ENCODE results near the gene TEN1.

TEN1 gene

GRCh38 chr17:75995385-75995925 is 16.4 kb downstream of the TEN1 start:
- Mint-ChIP-seq H3K9me3 (no peaks in the 10 kb centered on the region), H3K36me3 (peaks cover 4% of the 10 kb centered on the region), H3K4me3 (no peak overlapping the region), H3K27me3 (no peaks in the 10 kb centered on the region), H3K27ac (no peak overlapping the region), H3K4me1 (peaks cover 15% of the 10 kb centered on the region)

GRCh38 chr17:75996665-75997590 is 17.9 kb downstream of the TEN1 start:
- peaks cover 1% of the 10 kb centered on the region for H3K36me3 Mint-ChIP-seq
- peaks cover 15% of the 10 kb centered on the region for H3K4me1 Mint-ChIP-seq
- H3K9me3 Mint-ChIP-seq: no peaks in the 10 kb centered on the region
- no peaks in the 10 kb centered on the region for H3K27me3 Mint-ChIP-seq
- peak overlapping the region; percentile 32 for H3K4me3 Mint-ChIP-seq
- H3K27ac Mint-ChIP-seq: peak overlapping the region; percentile 73

GRCh38 chr17:75998327-75998795 is 19.3 kb downstream of the TEN1 start:
- no peaks in the 10 kb centered on the region for H3K9me3 Mint-ChIP-seq
- H3K4me3 Mint-ChIP-seq: no peak overlapping the region
- H3K4me1 Mint-ChIP-seq: peaks cover 15% of the 10 kb centered on the region
- H3K27me3 Mint-ChIP-seq: no peaks in the 10 kb centered on the region
- H3K36me3 Mint-ChIP-seq: no peaks in the 10 kb centered on the region
- H3K27ac Mint-ChIP-seq: no peak overlapping the region

- H3K9me3 Mint-ChIP-seq: no peaks in the 10 kb centered on the region
- no peak overlapping the region for H3K27ac Mint-ChIP-seq
Measured at GRCh38 chr17:76000016-76000754, 21.1 kb downstream of the TEN1 start.

GRCh38 chr17:76000755-76001521 is 21.9 kb downstream of the TEN1 start, which contains the start of gene CDK3:
TSS of gene CDK3 (plus strand) at chr17:76000855. CDS start at chr17:76001426, 571 bp downstream.
- H3K27me3 Mint-ChIP-seq: no peaks in the 10 kb centered on the region
- no peak within 1 kb of the TSS for H3K4me3 Mint-ChIP-seq
- peaks cover 19% of the 10 kb centered on the region for H3K4me1 Mint-ChIP-seq
- H3K9me3 Mint-ChIP-seq: no peaks in the 10 kb centered on the region
- no peak within 1 kb of the TSS for H3K27ac Mint-ChIP-seq
- H3K36me3 Mint-ChIP-seq: no peaks in the 10 kb centered on the region

More at GRCh38 chr17:76000016-76000754, 21.1 kb downstream of the TEN1 start:
- H3K36me3 Mint-ChIP-seq: no peaks in the 10 kb centered on the region
- peaks cover 15% of the 10 kb centered on the region for H3K4me1 Mint-ChIP-seq
- no peaks in the 10 kb centered on the region for H3K27me3 Mint-ChIP-seq
- no peak overlapping the region for H3K4me3 Mint-ChIP-seq

GRCh38 chr17:76002100-76002499 is 23.1 kb downstream of the TEN1 start:
- Mint-ChIP-seq H3K27me3 (no peaks in the 10 kb centered on the region), H3K4me3 (no peak overlapping the region), H3K4me1 (peaks cover 12% of the 10 kb centered on the region), H3K36me3 (no peaks in the 10 kb centered on the region), H3K27ac (no peak overlapping the region), H3K9me3 (no peaks in the 10 kb centered on the region)

- no peaks in the 10 kb centered on the region for H3K36me3 Mint-ChIP-seq
- no peak overlapping the region for H3K4me3 Mint-ChIP-seq
- H3K27ac Mint-ChIP-seq: no peak overlapping the region
- H3K27me3 Mint-ChIP-seq: no peaks in the 10 kb centered on the region
- peaks cover 4% of the 10 kb centered on the region for H3K4me1 Mint-ChIP-seq
- H3K9me3 Mint-ChIP-seq: no peaks in the 10 kb centered on the region
Measured at GRCh38 chr17:76003915-76004314, 24.9 kb downstream of the TEN1 start.

- no peak overlapping the region for H3K27ac Mint-ChIP-seq
- no peaks in the 10 kb centered on the region for H3K36me3 Mint-ChIP-seq
- H3K27me3 Mint-ChIP-seq: no peaks in the 10 kb centered on the region
- peaks cover 4% of the 10 kb centered on the region for H3K4me1 Mint-ChIP-seq
- no peaks in the 10 kb centered on the region for H3K9me3 Mint-ChIP-seq
- no peak overlapping the region for H3K4me3 Mint-ChIP-seq
Measured at GRCh38 chr17:76004750-76005262, 25.8 kb downstream of the TEN1 start.

GRCh38 chr17:76005263-76006149 is 26.5 kb downstream of the TEN1 start:
- Mint-ChIP-seq H3K4me1 (peaks cover 4% of the 10 kb centered on the region), H3K27me3 (no peaks in the 10 kb centered on the region), H3K27ac (no peak overlapping the region), H3K4me3 (no peak overlapping the region), H3K9me3 (no peaks in the 10 kb centered on the region), H3K36me3 (no peaks in the 10 kb centered on the region)

- no peak overlapping the region for H3K4me3 Mint-ChIP-seq
- no peaks in the 10 kb centered on the region for H3K9me3 Mint-ChIP-seq
- no peaks in the 10 kb centered on the region for H3K27me3 Mint-ChIP-seq
- no peak overlapping the region for H3K27ac Mint-ChIP-seq
- H3K36me3 Mint-ChIP-seq: no peaks in the 10 kb centered on the region
- peaks cover 4% of the 10 kb centered on the region for H3K4me1 Mint-ChIP-seq
Measured at GRCh38 chr17:76007131-76007849, 28.2 kb downstream of the TEN1 start.

- Mint-ChIP-seq H3K4me3 (no peak overlapping the region), H3K27ac (no peak overlapping the region), H3K9me3 (no peaks in the 10 kb centered on the region), H3K36me3 (no peaks in the 10 kb centered on the region), H3K4me1 (peaks cover 4% of the 10 kb centered on the region), H3K27me3 (no peaks in the 10 kb centered on the region)
Measured at GRCh38 chr17:76007850-76008165, 28.8 kb downstream of the TEN1 start.

GRCh38 chr17:76008208-76008607 is 29.2 kb downstream of the TEN1 start:
- Mint-ChIP-seq H3K27me3 (no peaks in the 10 kb centered on the region), H3K9me3 (no peaks in the 10 kb centered on the region), H3K4me1 (peaks cover 4% of the 10 kb centered on the region), H3K36me3 (no peaks in the 10 kb centered on the region), H3K4me3 (no peak overlapping the region), H3K27ac (no peak overlapping the region)

GRCh38 chr17:76008630-76009425 is 29.8 kb downstream of the TEN1 start:
- no peaks in the 10 kb centered on the region for H3K9me3 Mint-ChIP-seq
- H3K4me1 Mint-ChIP-seq: peaks cover 4% of the 10 kb centered on the region

More at GRCh38 chr17:76008630-76009425, 29.8 kb downstream of the TEN1 start:
- H3K36me3 Mint-ChIP-seq: no peaks in the 10 kb centered on the region
- no peaks in the 10 kb centered on the region for H3K27me3 Mint-ChIP-seq
- H3K27ac Mint-ChIP-seq: no peak overlapping the region
- no peak overlapping the region for H3K4me3 Mint-ChIP-seq

All from activated naive CD4-positive, alpha-beta T cell treated with anti-CD3 and anti-CD28 coated beads, Interleukin-2, amount 50 U/mL, for 24 hours (primary cell).